SK-N-MC (cell line): ENCODE results near the gene TRAPPC13.
A peak's percentile ranks its signal among the peaks of the same experiment; 100 is the strongest.
"Not testable (repeated sequence)": the region's sequence is repeated elsewhere in the genome, so short reads cannot be mapped to it uniquely, and the experiment has no call there.

Source experiments
- DNase-seq: peaks from one replicate; pipeline ENCODE4 v3.0.0-alpha.2; 2011; ENCODE audit warnings: low read depth, low spot score
- H3K27ac ChIP-seq: fragments of 200-600 bp; sonication (generic); 2 replicates; pipeline ENCODE4 v1.5.1; 2016; ENCODE audit warnings: mixed run types
- H3K36me3 ChIP-seq: fragments of 200-600 bp; sonication (generic); 2 replicates; pipeline ENCODE4 v1.6.1; 2017; ENCODE audit warnings: antibody characterized with exemption, low read length, mixed read lengths; ENCODE audit not compliant: insufficient read depth
- H3K4me3 ChIP-seq: fragments of 200-600 bp; sonication (generic); 2 replicates; pipeline ENCODE4 v1.5.1; 2016
- H3K9ac ChIP-seq: fragments of 200-600 bp; sonication (generic); 2 replicates; pipeline ENCODE4 v1.8.0; 2017; ENCODE audit warnings: mixed run types, mixed read lengths; ENCODE audit not compliant: insufficient read length
- H3K9me3 ChIP-seq: fragments of 200-600 bp; sonication (generic); 2 replicates; pipeline ENCODE4 v1.6.1; 2017; ENCODE audit warnings: low read depth, mild to moderate bottlenecking, antibody characterized with exemption, low read length, moderate library complexity, mixed read lengths
- EZH2 ChIP-seq: fragments of 200-600 bp; sonication (generic); IDR thresholded peaks from one replicate; pipeline ENCODE4 v1.6.1; 2017; ENCODE audit warnings: antibody characterized with exemption
- FOXP2 ChIP-seq: optimal IDR thresholded peaks from 2 replicates; pipeline ENCODE3; 2011; ENCODE audit warnings: mild to moderate bottlenecking, moderate library complexity; ENCODE audit not compliant: insufficient read depth; ENCODE audit errors: extremely low read length, control extremely low read depth
- POLR2AphosphoS5 ChIP-seq: IDR thresholded peaks from 2 replicates; pipeline ENCODE4 v1.6.1; 2012; ENCODE audit warnings: mild to moderate bottlenecking, low read depth, low read length, borderline replicate concordance

The TRAPPC13 gene, protein sequence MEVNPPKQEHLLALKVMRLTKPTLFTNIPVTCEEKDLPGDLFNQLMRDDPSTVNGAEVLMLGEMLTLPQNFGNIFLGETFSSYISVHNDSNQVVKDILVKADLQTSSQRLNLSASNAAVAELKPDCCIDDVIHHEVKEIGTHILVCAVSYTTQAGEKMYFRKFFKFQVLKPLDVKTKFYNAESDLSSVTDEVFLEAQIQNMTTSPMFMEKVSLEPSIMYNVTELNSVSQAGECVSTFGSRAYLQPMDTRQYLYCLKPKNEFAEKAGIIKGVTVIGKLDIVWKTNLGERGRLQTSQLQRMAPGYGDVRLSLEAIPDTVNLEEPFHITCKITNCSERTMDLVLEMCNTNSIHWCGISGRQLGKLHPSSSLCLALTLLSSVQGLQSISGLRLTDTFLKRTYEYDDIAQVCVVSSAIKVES

GRCh38 chr5:65624571-65625555, at the start of gene TRAPPC13, which contains the start of gene SHLD3:
Gene TRAPPC13 (plus strand): TSS chr5:65625027. CDS start chr5:65625061, 34 bp downstream.
Gene SHLD3 (plus strand): TSS chr5:65625027. CDS start chr5:65629588, 4,561 bp downstream.
- peak; percentile 88 for DNase-seq
- Histone ChIP-seq H3K4me3 (peak within 1 kb of the TSS; percentile 100), H3K9ac (peak within 1 kb of the TSS; percentile 95), H3K36me3 (peaks cover 17% of the 10 kb centered on the region), H3K27ac (peak within 1 kb of the TSS; percentile 94), H3K9me3 (no peaks in the 10 kb centered on the region)
- TF ChIP-seq EZH2 = no peak
- no peak for TF ChIP-seq FOXP2
- TF ChIP-seq POLR2AphosphoS5 = peak; percentile 54

GRCh38 chr5:65577141-65577540, 47.7 kb upstream of the TRAPPC13 start:
- no peak overlapping the region for H3K4me3 ChIP-seq
- H3K9ac ChIP-seq = no peak overlapping the region
- no peak for TF ChIP-seq POLR2AphosphoS5
- no peak overlapping the region for H3K27ac ChIP-seq
- DNase-seq = no peak
- no peaks in the 10 kb centered on the region for H3K9me3 ChIP-seq
- H3K36me3 ChIP-seq = peaks cover 35% of the 10 kb centered on the region

DNA sequence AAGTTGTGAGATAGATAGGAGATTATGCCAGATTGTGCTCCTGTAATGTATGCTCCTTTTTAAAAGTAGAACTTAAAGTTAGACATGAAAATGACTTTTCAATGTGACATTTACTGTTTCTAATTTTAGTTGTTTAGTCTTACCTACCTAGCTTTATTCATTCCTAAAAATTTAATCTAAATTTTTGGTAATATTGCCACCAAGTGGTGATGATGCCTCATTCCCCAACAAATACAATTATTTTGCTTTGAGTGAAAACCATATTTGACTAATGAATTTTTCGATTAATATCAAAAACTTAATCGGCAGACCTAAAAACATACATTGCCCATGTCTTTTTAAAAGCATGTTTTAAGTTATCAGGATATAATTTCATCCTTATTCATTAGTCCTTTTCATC, 36.1 kb upstream of the TRAPPC13 start:
- Histone ChIP-seq H3K9me3 (no peaks in the 10 kb centered on the region), H3K27ac (no peak overlapping the region), H3K9ac (no peak overlapping the region), H3K4me3 (no peak overlapping the region), H3K36me3 (peaks cover 82% of the 10 kb centered on the region)
- no peak for DNase-seq
- TF ChIP-seq EZH2 = no peak
- no peak for TF ChIP-seq POLR2AphosphoS5
- no peak for TF ChIP-seq FOXP2

DNA sequence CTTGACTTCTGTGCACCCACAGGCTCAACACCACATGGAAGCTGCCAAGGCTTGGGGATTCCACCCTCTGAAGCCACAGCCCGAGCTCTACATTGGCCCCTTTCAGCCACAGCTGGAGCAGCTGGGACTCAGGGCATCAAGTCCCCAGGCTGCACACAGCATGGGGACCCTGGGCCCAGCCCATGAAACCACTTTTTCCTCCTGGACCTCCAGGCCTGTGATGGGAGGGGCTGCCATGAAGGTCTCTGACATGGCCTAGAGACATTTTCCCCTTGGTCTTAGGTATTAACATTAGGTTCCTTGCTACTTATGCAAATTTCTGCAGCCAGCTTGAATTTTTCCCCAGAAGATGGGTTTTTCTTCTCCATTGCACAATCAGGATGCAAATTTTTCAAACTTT, 23.1 kb upstream of the TRAPPC13 start:
- not testable (repeated sequence) for H3K4me3 ChIP-seq, H3K9ac ChIP-seq, DNase-seq, H3K9me3 ChIP-seq, H3K27ac ChIP-seq
- peaks cover 60% of the 10 kb centered on the region for H3K36me3 ChIP-seq

GRCh38 chr5:65611524-65611923, 13.3 kb upstream of the TRAPPC13 start:
- no peak overlapping the region for H3K27ac ChIP-seq
- no peak overlapping the region for H3K4me3 ChIP-seq
- no peak overlapping the region for H3K9ac ChIP-seq
- no peak for DNase-seq
- TF ChIP-seq EZH2 = no peak
- no peak for TF ChIP-seq POLR2AphosphoS5
- TF ChIP-seq FOXP2 = no peak
- H3K9me3 ChIP-seq = no peaks in the 10 kb centered on the region
- peaks cover 49% of the 10 kb centered on the region for H3K36me3 ChIP-seq

DNA sequence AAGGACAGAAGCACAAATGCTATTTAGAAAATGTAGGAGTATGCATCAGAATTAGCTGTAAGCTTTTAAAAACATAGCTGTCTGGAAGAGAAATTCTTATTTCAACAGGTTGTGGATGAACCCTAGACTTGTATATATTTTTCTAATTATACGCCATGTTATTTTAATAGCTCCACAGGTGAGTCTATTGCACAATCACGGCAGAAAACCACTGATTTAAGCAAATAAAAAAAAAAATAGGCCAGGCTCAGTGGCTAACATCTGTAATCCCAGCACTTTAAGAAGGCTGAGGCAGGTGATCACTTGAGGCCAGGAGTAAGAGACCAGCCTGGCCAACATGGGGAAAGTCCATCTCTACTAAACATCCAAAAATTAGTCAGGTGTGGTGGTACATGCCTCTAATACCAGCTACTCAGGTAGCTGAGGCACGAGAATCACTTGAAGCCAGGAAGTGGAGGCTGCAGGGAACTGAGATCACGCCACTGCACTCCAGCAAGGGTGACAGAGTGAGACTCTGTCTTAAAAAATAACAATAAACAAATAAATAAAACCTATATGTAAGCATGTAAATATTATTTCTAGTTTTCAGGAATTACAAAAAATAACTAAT, 12.4 kb upstream of the TRAPPC13 start:
- Histone ChIP-seq H3K36me3 (peaks cover 44% of the 10 kb centered on the region), H3K9ac (no peak overlapping the region), H3K9me3 (no peaks in the 10 kb centered on the region), H3K4me3 (no peak overlapping the region), H3K27ac (no peak overlapping the region)
- no peak for DNase-seq
- TF ChIP-seq EZH2 (no peak), POLR2AphosphoS5 (no peak), FOXP2 (no peak)

- no peak for DNase-seq
- H3K4me3 ChIP-seq = no peak overlapping the region
- peaks cover 4% of the 10 kb centered on the region; the same call in 1 of the 2 replicates for H3K36me3 ChIP-seq
- no peak for TF ChIP-seq FOXP2
- TF ChIP-seq EZH2 = no peak
- no peak for TF ChIP-seq POLR2AphosphoS5
- no peaks in the 10 kb centered on the region for H3K9me3 ChIP-seq
- H3K9ac ChIP-seq = no peak overlapping the region
- H3K27ac ChIP-seq = no peak overlapping the region
Observed at GRCh38 chr5:65620021-65620420, 4.8 kb upstream of the TRAPPC13 start.

DNA sequence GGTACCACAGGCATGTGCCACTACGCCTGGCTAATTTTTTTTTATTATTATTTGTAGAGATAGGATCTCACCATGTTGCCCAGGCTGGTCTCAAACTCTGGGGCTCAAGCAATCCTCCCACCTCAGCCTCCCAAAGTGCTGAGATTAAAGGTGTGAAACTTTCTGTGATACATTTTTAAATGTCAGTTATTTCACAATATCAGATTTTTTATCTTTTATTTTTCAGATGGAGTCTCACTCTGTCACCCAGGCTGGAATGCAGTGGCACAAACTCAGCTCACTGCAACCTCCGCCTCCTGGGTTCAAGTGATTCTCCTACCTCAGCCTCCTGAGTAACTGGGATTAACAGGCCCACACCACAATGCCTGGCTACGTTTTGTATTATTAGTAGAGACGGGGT, 2.9 kb upstream of the TRAPPC13 start:
- not testable (repeated sequence) for H3K36me3 ChIP-seq, H3K9ac ChIP-seq, H3K9me3 ChIP-seq, DNase-seq, H3K27ac ChIP-seq, H3K4me3 ChIP-seq
